HepG2 (cell line): ENCODE results near the gene FGFR2. TPM values are rescaled to one million over a fixed set of nuclear protein-coding genes. Genes with fewer than 3 reads are reported as not detected.

ENCODE experiments used
- FOXA3 ChIP-seq: IDR thresholded peaks from 2 replicates; pipeline ENCODE4 v1.6.1; 2016; ENCODE audit warnings: missing genetic modification reagents, missing compliant biosample characterization
- GTF3A ChIP-seq: sonication (generic); formaldehyde crosslinking; conservative IDR thresholded peaks from 2 replicates; pipeline ENCODE4 v1.4.0; 2020; ENCODE audit warnings: mild to moderate bottlenecking, missing genetic modification reagents
- RAD21 ChIP-seq: fragments of 450-650 bp; formaldehyde crosslinking; IDR thresholded peaks from 2 replicates; pipeline ENCODE4 v1.5.0; 2020; ENCODE audit warnings: mild to moderate bottlenecking
- SP140L ChIP-seq: sonication (generic); formaldehyde crosslinking; IDR thresholded peaks from 2 replicates; pipeline ENCODE4 v1.4.0; 2020; ENCODE audit warnings: missing genetic modification reagents, borderline replicate concordance
- ZNF562 ChIP-seq: sonication (generic); formaldehyde crosslinking; IDR thresholded peaks from 2 replicates; pipeline ENCODE4 v1.8.0; 2022; ENCODE audit warnings: missing genetic modification reagents, borderline replicate concordance
- polyA plus RNA-seq, 8 experiments: library from polyadenylated mRNA; depleted of rRNA in 3 of 8; stranded (reverse) in 7 of 8; unstranded in 1 of 8; fragments of >200 nt; fragmentation: Illumina TruSeq in 4 of 8; extraction: Trizol in 4 of 8; gene quantifications; 2 replicates each; pipeline versions ENCODE4 v1.2.1 to v1.2.3, GENCODE V29; 2011 to 2016; ENCODE audit warnings: low read depth in 4 of 8, missing spikeins in 1 of 8, mixed read lengths in 1 of 8; ENCODE audit not compliant: insufficient read depth in 1 of 8
- total RNA-seq, 5 experiments: library from RNA; depleted of rRNA; stranded (reverse); fragments of >200 nt; fragmentation: Illumina TruSeq; extraction: Trizol; gene quantifications; 2 replicates each; pipeline ENCODE4 v1.2.3, GENCODE V29; 2016; ENCODE audit warnings: low read depth in 1 of 5
- TF ChIP-seq, protein P1 (sequence below), 2 experiments: IDR thresholded peaks; 2 replicates each; pipeline ENCODE4 v1.6.1; 2011 to 2012; ENCODE audit warnings: low read length in 2 of 2, borderline replicate concordance in 1 of 2, low read depth in 1 of 2, mild to moderate bottlenecking in 1 of 2, moderate library complexity in 1 of 2
- TF ChIP-seq, protein P2 (sequence below): sonication (generic); formaldehyde crosslinking; IDR thresholded peaks from 2 replicates; pipeline ENCODE4 v1.5.0; 2020; ENCODE audit warnings: mild to moderate bottlenecking, missing genetic modification reagents
- TF ChIP-seq, protein P3 (sequence below): sonication (generic); formaldehyde crosslinking; IDR thresholded peaks from 2 replicates; pipeline ENCODE4 v1.5.1; 2020; ENCODE audit warnings: missing genetic modification reagents, mild to moderate bottlenecking, borderline replicate concordance
- TF ChIP-seq, protein P4 (sequence below): sonication (generic); formaldehyde crosslinking; IDR thresholded peaks from 2 replicates; pipeline ENCODE4 v1.4.0; 2020; ENCODE audit warnings: mild to moderate bottlenecking, missing genetic modification reagents
- TF ChIP-seq, protein P5 (sequence below): sonication (generic); formaldehyde crosslinking; IDR thresholded peaks from 2 replicates; pipeline ENCODE4 v1.4.0; 2020; ENCODE audit warnings: missing genetic modification reagents, borderline replicate concordance

The FGFR2 gene
- total and polyA plus RNA-seq, 2 of the 13 experiments (the other 11 are each of a cell fraction or from before 2014, with no cell fraction given): 1.6 to 2.6 TPM

DNA sequence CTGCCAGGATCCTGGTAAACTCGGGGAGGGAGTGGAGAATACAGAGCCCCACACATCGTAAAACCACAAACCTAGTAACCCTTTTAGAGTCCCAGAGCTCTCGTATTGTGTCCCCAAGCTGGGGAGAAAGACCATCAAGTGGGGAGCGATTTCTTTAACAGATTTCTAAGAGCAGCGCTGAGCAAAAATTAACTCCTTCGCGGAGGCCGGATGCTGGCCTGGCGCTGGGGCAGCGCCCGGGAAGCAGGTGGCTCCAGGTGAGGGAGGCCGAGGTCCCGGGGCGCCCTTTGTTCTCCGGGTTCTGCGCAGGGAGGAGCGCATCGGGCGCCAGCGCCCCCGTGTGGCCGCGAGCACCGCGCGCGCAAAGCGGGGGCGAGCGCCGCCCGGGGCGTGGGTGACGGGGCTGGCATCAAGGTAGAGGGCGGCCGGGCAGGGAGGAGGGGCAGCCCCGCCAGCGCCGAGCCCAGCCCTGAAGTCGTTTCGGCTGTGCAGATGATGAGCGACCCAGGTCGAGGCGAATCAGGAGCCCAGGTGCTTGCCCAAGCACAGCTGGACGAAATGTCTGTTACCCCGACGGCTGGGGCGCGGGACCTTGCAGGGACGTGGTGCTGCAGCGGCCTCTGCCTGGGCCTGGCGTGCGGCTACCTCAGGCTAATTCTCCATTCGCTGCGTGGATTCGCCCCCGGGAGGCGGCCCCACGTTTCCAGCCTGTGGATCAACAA, 10.4 kb upstream of the FGFR2 start (continued):
- TF ChIP-seq, protein P1, sequence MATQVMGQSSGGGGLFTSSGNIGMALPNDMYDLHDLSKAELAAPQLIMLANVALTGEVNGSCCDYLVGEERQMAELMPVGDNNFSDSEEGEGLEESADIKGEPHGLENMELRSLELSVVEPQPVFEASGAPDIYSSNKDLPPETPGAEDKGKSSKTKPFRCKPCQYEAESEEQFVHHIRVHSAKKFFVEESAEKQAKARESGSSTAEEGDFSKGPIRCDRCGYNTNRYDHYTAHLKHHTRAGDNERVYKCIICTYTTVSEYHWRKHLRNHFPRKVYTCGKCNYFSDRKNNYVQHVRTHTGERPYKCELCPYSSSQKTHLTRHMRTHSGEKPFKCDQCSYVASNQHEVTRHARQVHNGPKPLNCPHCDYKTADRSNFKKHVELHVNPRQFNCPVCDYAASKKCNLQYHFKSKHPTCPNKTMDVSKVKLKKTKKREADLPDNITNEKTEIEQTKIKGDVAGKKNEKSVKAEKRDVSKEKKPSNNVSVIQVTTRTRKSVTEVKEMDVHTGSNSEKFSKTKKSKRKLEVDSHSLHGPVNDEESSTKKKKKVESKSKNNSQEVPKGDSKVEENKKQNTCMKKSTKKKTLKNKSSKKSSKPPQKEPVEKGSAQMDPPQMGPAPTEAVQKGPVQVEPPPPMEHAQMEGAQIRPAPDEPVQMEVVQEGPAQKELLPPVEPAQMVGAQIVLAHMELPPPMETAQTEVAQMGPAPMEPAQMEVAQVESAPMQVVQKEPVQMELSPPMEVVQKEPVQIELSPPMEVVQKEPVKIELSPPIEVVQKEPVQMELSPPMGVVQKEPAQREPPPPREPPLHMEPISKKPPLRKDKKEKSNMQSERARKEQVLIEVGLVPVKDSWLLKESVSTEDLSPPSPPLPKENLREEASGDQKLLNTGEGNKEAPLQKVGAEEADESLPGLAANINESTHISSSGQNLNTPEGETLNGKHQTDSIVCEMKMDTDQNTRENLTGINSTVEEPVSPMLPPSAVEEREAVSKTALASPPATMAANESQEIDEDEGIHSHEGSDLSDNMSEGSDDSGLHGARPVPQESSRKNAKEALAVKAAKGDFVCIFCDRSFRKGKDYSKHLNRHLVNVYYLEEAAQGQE (IDR thresholded peaks at IDR 0.05; ENCODE audit: borderline replicate concordance in 1 of 2, low read depth in 1 of 2, low read length in 2 of 2): no peak
- no peak for TF ChIP-seq GTF3A (CRISPR knock-in tag)
- no peak for TF ChIP-seq FOXA3 (CRISPR knock-in tag)
- TF ChIP-seq, protein P2, sequence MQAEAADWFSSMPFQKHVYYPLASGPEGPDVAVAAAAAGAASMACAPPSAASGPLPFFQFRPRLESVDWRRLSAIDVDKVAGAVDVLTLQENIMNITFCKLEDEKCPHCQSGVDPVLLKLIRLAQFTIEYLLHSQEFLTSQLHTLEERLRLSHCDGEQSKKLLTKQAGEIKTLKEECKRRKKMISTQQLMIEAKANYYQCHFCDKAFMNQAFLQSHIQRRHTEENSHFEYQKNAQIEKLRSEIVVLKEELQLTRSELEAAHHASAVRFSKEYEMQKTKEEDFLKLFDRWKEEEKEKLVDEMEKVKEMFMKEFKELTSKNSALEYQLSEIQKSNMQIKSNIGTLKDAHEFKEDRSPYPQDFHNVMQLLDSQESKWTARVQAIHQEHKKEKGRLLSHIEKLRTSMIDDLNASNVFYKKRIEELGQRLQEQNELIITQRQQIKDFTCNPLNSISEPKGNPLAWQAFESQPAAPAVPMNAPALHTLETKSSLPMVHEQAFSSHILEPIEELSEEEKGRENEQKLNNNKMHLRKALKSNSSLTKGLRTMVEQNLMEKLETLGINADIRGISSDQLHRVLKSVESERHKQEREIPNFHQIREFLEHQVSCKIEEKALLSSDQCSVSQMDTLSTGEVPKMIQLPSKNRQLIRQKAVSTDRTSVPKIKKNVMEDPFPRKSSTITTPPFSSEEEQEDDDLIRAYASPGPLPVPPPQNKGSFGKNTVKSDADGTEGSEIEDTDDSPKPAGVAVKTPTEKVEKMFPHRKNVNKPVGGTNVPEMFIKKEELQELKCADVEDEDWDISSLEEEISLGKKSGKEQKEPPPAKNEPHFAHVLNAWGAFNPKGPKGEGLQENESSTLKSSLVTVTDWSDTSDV (CRISPR knock-in tag): no peak
- TF ChIP-seq, protein P3, sequence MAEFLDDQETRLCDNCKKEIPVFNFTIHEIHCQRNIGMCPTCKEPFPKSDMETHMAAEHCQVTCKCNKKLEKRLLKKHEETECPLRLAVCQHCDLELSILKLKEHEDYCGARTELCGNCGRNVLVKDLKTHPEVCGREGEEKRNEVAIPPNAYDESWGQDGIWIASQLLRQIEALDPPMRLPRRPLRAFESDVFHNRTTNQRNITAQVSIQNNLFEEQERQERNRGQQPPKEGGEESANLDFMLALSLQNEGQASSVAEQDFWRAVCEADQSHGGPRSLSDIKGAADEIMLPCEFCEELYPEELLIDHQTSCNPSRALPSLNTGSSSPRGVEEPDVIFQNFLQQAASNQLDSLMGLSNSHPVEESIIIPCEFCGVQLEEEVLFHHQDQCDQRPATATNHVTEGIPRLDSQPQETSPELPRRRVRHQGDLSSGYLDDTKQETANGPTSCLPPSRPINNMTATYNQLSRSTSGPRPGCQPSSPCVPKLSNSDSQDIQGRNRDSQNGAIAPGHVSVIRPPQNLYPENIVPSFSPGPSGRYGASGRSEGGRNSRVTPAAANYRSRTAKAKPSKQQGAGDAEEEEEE (CRISPR knock-in tag): no peak
- TF ChIP-seq, protein P4, sequence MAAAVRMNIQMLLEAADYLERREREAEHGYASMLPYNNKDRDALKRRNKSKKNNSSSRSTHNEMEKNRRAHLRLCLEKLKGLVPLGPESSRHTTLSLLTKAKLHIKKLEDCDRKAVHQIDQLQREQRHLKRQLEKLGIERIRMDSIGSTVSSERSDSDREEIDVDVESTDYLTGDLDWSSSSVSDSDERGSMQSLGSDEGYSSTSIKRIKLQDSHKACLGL (CRISPR knock-in tag): no peak
- no peak for TF ChIP-seq SP140L (CRISPR knock-in tag)
- TF ChIP-seq RAD21 (CRISPR knock-in tag): peak; percentile 91
- no peak for TF ChIP-seq ZNF562
- TF ChIP-seq, protein P5, sequence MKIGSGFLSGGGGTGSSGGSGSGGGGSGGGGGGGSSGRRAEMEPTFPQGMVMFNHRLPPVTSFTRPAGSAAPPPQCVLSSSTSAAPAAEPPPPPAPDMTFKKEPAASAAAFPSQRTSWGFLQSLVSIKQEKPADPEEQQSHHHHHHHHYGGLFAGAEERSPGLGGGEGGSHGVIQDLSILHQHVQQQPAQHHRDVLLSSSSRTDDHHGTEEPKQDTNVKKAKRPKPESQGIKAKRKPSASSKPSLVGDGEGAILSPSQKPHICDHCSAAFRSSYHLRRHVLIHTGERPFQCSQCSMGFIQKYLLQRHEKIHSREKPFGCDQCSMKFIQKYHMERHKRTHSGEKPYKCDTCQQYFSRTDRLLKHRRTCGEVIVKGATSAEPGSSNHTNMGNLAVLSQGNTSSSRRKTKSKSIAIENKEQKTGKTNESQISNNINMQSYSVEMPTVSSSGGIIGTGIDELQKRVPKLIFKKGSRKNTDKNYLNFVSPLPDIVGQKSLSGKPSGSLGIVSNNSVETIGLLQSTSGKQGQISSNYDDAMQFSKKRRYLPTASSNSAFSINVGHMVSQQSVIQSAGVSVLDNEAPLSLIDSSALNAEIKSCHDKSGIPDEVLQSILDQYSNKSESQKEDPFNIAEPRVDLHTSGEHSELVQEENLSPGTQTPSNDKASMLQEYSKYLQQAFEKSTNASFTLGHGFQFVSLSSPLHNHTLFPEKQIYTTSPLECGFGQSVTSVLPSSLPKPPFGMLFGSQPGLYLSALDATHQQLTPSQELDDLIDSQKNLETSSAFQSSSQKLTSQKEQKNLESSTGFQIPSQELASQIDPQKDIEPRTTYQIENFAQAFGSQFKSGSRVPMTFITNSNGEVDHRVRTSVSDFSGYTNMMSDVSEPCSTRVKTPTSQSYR (CRISPR knock-in tag): no peak
